Caki2 (cell line): ENCODE data around the gene STK33. TPM values are rescaled to one million over a fixed set of nuclear protein-coding genes. Genes with fewer than 3 reads are reported as not detected.

Experiments used
- DNase-seq: peaks from one replicate; pipeline ENCODE4 v3.0.0-alpha.2; 2015; ENCODE audit warnings: low read depth
- in situ Hi-C: cut with HindIII; loops from 2 replicates; pipeline ENCODE4 v1.10.0; 2016; ENCODE audit warnings: low sequenced_read_pairs, low pct_unique_long_range_greater_than_20kb, mixed read lengths
- total RNA-seq: library from RNA; depleted of rRNA; stranded (reverse); fragments of >200 nt; shearing (Covaris generic); gene quantifications from 2 replicates; pipeline ENCODE4 v1.2.3, GENCODE V29; 2014; ENCODE audit warnings: low replicate concordance

STK33 gene
- total RNA-seq, 1 experiment from 2014 or later, result not detected

DNA sequence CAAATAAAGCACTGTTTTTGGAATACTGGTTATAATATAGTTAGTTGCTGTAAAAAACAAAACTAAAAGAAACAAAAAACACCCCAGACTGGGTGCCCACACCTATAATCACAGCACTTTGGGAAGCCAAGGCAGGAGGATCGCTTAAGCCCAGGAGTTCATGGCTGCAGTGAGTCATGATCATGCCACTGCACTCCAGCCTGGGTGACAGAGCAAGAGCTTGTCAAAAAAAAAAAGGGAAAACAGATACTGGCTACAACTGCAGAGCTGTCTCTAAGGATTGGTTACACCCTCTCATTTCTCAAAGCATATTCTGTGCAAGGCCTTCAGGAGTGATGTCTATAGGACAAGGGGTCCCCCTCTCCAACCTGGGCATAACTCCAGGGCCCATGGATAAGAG lies 14.6 kb upstream of the STK33 start:
- in situ Hi-C loops, result no loop called here
- DNase-seq, result peak; percentile 54

DNA sequence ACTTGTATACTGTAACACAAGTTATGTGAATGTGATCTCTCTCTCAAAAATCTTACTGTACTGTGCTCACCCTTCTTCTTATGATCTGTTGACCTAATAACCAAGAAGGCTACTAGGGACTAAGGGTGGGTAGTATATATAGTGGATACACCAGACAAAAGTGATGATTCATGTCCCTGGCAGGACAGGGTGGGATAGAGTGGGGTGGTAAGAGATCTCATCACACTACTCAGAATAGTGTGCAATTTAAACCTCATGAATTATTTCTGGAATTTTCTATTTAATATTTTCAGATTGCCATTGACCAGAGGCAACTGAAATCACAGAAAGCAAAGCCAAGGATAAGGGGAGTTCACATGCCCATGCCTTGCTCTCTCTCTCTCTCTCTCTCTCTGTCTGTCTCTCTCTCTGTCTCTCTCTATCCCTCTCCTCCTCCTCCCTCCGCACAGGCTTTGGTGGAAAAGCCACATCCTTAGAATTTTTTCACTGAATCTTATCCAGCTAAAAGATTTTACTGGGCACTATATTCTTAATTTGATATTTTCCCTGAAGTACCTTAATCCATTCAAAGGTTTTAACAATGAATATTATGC lies 12.0 kb upstream of the STK33 start:
- no peak for DNase-seq
- in situ Hi-C loops, result no loop called here

DNA sequence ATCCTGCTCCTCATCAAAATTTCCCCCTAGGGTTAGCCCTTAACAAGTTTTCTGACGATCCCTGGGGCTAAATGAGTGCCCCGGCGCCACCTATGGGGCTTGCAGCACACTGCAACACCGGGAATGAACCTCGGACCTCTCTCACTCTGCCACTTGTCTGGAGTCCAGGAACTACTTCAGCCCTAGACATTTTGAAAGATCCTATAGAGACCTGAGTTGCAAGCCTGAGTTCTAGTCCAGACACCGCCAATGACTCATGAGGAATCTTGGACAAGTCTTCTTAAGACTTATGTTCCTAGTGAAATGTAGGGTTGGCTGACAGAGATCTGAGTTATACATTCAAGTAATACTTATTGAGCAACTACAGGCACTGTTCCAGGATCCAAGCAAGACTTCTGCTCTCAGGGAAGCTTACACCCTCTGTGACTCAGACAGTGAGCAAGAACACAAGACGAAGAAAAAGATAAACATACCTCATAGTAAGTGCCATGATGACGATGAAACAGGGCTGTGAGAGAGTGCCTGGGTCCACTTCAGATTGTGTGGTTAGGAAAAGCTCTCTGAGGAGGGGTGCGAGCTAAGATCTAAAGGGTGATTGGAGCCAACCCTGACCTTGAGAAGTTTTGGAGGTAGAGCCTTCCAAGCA lies 10.2 kb upstream of the STK33 start:
- in situ Hi-C loops, result no loop called here
- DNase-seq, result peak; percentile 60

DNA sequence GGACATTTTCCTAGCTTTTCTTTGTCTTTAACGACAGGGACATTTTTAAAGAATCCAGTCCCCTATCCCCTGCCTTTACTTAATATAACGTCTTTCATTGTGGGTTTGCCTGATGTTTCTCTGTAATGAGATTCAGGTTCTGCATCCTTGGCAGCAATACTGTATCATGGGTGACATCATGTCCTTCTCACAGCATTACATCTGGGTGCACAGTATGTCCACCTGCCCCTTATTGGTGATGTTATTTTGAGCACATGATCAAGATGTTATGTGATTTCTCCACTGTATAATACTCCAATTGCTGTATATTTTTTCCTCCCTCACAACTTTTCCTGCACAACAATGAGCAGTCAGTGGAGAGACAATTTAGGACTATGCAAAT lies 9.7 kb upstream of the STK33 start:
- in situ Hi-C loops, result no loop called here
- DNase-seq, result no peak

DNA sequence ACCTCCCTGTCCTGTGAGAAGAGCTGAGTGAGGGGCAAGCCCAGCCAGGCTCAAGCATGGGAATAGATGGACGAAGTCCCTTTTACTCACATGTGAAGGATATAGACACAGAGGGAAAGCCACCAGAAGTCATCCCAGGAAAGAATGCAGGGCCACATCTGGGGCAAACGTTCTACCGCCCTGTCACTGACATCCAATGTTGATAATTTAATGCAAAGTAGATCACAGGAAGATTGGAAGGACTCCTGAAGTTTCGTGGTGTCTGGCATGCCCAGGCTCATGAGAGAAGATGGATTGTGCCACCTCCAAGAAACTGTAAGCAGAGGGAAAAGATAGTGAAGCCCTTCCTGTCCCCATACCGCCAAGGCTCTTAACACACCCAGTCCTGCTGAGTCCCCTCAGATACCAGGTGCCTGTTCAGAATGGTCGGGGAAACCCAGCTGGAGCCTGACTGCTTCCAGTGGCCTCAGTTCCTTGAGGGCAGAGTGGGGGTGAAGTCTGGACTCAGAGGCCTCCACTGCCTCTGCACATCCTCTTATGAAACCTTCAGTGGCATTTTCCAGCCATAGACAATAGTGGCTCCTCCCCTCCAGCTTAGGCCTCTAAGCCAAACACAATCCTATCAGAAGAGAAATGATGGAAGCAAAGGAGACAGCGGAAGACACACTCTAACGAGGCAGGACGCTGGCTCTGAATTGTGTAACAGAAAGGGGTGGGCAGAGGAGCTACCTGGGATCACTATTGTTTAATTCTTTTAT lies 7.5 kb upstream of the STK33 start:
- no peak for DNase-seq
- in situ Hi-C loops, result no loop called here

DNA sequence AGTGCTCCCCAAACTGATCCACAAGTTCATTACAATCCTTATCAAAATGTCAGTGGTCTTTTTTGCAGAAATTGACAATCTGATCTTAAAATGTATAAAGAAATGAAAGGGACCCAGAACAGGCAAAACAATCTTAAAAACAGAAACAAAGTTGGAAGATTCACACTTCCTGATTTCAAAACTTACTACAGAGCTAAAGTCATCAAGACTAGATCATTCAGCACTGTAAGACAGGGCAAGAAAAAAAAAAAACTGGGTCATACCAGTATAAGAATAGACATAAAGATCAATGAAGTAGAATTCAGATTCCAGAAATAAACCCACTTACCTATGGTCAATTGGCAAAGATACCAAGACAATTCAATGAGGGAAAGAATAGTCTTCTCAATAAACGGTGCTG lies 4.5 kb upstream of the STK33 start:
- in situ Hi-C loops, result no loop called here
- no peak for DNase-seq

DNA sequence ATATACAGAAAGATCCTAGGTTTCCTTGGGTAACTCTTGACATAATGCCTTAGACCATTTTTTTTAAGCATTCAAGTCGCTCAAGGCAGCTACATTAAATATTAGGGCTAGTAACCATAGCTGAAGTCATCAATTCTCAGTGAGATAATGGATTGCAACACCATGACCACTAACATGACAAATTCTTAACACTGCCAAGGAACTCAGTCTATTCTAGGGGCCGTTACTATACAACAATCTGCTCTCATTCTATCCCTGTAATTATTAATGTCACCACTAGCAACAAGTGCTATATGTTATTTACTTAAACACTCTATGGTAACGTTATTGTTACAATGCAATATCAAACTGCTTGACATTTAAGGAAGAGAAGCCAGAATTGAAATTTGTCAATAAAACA lies 3.2 kb upstream of the STK33 start:
- in situ Hi-C loops, result no loop called here
- peak; percentile 8 for DNase-seq

DNA sequence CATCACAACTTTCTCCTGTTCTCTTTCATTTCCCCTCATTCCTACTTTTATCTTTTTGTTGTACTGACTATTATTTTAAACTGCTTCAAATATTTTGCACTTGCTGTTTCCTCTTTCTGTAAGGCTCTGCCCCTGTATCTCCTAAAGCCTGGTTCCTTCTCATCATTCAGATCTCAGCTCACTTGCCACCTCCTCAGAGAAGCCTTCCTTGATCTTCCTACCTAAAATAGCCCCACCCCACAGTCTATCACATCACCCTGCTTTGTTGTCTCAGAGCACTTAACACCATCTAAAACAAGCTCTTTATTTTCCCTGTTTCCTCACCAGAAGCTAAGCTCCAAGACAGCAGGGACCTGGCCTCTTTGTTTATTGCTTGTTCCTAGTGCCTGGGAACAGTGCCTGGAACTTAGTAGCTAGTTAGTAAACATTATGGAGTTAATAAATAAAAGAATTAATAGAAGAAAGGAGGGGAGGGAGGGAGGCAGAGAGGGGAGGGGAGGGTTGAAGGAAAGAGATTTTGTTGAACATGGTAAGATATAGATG lies 2.5 kb upstream of the STK33 start:
- no peak for DNase-seq
- in situ Hi-C loops, result no loop called here

DNA sequence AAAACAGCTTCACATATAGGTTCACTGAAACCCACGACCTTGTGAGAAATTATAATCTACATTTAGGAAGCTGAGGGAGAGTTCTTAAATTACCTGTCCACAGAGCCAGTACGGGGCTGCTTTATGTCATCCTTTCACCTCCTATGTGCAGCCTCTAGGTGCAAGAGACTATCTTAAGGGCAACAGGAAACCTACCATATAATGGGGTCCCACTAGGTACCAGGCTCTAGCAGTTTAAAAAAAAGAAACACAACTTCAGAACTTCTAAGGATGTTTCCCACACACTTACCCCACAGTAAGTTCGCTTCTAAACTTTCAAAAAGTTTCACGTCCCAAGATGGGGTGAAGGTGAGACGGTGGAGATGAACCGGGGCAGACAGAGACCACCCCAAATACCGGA lies 573 bp downstream of the STK33 start:
- in situ Hi-C loops, result no loop called here

DNA sequence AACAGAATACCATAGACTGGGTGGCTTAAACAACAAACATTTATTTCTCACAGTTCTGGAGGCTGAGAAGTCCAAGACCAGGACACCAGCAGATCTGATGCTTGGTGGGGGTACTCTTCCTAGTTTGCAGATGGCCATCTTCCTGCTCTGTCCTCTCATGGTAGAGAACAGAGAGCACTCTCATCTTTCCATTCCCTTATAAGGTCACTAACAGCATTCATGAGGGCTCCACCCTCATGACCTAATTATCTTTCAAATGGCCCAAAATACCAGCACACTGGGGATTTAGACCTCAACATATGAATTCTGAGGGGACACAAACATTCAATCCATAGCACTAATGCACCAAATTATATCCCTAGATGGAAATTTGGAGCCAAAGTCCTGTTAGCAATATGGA lies 6.1 kb downstream of the STK33 start:
- DNase-seq, result no peak
- in situ Hi-C loops, result no loop called here

More for the DNA sequence above, 573 bp downstream of the STK33 start:
- no peak for DNase-seq

DNA sequence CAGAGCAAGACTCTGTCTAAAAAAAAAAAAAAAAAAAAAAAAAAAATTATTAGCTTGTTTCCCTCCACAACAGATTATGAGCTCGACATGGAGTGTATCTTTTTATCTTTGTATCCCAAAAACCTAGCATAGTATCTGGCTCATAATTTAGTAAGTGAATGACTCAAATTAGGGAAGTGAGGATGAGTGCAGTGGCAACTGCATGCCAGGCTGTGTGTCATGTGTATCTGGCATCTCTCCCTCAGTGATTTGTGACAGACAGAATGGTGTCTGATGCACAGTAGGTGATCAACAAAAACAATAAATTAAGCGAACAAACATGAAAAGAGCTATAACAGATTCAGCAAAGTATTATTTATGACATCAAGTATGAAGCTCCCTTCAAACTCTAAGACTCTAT lies 7.2 kb downstream of the STK33 start:
- DNase-seq, result no peak
- in situ Hi-C loops, result no loop called here

DNA sequence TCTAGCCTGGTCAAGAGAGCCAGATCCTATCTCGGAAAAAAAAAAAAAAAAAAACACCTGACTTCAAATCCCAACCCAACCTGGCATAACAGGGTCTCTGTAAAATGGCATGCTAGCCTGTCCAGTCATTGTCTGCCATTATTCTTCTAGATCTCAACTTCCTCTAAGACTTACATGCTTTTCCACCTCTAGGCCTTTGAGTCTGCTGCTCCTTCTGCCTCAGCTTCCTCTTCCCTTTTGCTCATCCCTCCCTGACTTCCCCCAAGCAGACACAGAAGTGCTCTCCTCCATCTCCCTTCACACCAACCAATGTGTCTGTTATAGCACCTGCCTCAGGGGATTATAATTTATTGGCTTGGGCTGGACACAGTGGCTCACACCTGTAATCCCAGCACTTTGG lies 7.8 kb downstream of the STK33 start:
- in situ Hi-C loops, result no loop called here
- DNase-seq, result no peak

DNA sequence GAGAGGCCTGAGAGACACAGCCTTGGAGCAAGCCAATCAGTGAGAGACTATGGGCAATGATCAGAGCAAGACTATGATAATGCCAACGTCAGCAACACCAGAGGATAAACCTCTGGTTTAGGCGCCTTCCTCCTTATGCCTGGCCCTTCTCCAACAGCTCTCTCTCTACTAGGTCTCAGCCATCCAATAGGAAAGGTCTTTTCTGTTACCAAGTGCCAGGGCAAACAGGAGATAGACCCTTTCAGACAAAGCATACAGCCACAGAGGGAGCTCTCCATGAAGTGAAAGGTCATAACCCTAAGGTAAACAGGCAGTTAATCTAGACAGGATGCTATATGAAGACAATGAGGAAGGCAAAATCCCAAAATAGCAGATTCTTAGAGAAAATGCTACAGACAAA lies 9.5 kb downstream of the STK33 start:
- in situ Hi-C loops, result no loop called here

DNA sequence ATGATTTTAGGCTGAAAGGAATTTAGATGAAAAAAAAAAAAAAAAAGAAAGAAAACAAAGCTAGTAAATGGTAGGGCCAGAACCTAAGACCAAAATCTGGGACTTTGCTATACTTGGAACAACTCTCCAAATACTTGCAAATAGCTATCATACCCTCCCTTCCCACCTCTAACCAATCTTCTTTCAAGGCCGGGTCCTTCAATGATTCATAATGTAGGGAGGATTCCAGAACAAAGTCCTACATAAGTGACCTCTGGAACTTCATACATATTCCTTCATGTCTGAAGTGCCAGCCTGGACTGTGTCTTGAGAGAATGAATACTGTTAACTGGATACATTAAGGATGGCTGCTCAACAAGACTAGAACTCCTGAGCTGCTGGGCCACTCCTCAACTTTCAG lies 9.9 kb downstream of the STK33 start:
- no peak for DNase-seq
- in situ Hi-C loops, result no loop called here

More for the DNA sequence above, 9.5 kb downstream of the STK33 start:
- no peak for DNase-seq

DNA sequence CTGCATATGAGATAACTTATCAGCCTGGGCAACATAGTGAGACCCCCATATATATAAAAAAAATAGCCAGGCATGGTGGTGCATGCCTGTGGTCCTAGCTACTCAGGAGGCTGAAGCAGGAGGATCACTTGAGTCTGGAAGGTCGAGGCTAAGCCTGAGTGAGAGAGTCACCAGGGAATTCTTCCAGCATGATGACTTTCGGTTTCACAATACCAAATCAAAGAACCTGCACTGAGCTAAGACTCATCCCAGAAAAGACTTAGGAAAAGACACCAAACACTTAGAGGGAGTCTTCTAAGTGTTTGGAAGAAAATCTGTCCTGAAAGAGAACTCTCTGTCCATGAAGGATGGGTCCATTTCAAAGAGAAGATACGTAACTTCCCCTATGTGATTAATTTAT lies 12.7 kb downstream of the STK33 start:
- DNase-seq, result no peak
- in situ Hi-C loops, result no loop called here

DNA sequence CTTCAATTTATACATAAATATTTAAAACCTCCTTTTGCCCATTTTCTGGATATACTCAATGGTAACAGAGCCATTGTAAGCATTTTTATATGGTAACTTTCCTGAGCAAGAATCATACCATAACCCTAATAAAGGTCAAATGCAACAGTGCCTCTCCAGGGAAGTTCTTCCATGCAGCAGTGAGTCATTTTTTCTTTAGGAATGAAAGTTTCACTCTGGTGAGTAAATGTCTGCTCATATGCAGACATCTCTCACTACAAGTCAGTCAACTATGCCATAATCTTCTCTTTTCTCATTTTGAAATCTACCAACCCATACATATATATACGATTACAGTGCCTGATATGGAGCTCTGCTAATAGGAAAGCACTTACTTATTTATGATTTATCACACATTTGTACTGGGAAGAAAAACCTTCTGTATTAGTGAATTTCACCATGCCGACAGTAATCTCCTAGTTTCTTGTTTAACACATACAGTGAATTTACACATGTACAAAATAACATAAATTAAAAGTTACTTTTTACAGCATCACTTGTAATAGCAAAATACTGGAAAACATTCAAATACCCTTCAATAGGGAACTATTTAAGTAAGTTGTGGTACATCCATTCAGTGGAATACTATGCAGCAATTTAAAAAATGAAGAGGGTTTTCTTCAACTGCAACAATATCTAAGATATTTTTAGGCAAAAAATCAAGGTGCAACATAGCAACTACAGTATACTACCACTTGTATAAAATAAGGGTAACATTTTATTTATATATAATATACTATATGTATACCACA lies 16.0 kb downstream of the STK33 start:
- in situ Hi-C loops, result no loop called here
- no peak for DNase-seq

DNA sequence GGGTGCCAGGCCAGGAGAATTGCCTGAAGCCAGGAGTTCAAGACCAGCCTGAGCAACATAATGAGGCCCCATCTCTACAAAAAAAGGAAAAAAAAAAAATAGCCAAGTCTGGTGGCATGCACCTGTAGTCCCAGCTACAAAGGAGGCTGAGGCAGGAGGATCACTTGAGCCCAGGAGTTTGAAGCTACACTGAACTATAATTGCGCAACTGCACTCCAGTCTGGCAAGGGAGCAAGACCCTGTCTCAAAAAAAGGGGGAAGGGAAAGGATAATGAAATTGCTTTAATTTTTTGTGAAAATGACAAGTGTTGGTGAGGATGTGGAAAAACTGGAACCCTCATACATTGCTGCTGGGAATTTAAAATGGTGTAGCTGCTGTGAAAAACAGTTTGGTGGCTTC lies 19.2 kb downstream of the STK33 start:
- no peak for DNase-seq
- in situ Hi-C loops, result loop anchor here (25.0 kb wide), 1 partner anchor 412 kb away; the partner anchor contains the start of gene RIC3

DNA sequence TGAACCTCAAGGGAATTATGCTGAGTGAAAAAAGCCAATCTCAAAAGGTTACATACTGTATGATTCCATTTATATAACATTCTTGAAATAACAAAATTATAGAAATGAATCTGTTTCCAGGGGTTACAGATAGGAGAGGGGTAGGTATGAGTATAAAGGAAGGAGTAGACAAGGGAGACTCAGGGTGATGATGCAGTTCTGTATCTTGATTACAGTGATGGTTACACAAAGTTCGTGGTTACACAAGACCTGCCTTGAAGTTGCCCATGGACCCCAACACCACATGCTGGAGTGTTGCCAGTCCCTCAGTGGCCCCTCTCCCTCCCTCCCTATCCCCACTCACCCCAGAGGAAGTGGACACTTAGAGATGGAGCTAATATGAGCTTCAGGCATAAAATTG lies 20.3 kb downstream of the STK33 start:
- no peak for DNase-seq
- in situ Hi-C loops, result loop anchor here (25.0 kb wide), 1 partner anchor 411 kb away; the partner anchor contains the start of gene RIC3
